ENCODE data around the gene CACNB1. TPM values are rescaled to one million over a fixed set of nuclear protein-coding genes. Genes with fewer than 3 reads are reported as not detected.

The CACNB1 gene
- polyA plus RNA-seq, 1 of the 3 experiments (the other 2 are of a cell fraction), result 7.4 TPM

GRCh38 chr17:39210093-39210434 lies 12.6 kb upstream of the CACNB1 start:
- Histone ChIP-seq H3K27me3 (ENCODE audit: insufficient read depth) (no peaks in the 10 kb centered on the region), H3K9me2 (no peaks in the 10 kb centered on the region), H3K9me3 (no peaks in the 10 kb centered on the region), H3K79me2 (ENCODE audit: insufficient read depth) (no peaks in the 10 kb centered on the region), H3K4me1 (ENCODE audit: control insufficient read depth in 1 of 2, insufficient read depth in 2 of 2, low read depth in 1 of 2, low read length in 1 of 2) (peaks cover 9% of the 10 kb centered on the region in 2 experiments; a peak in 2 of 4 replicates), H2AFZ (ENCODE audit: low read depth) (peak overlapping the region; percentile 78; the same call in 1 of the 2 replicates), H3K4me3 (ENCODE audit: low read depth in 2 of 2, low read length in 1 of 2) (peak overlapping the region; percentile 38 to 56), H3K27ac (ENCODE audit: low read depth in 2 of 2, low read length in 1 of 2) (no peak overlapping the region), H3K9ac (peak overlapping the region; percentile 50), H4K20me1 (ENCODE audit: insufficient read depth) (no peaks in the 10 kb centered on the region), H3K4me2 (peak overlapping the region; percentile 77), H3F3A (replicated peaks; ENCODE audit: insufficient read depth) (peaks cover 8% of the 10 kb centered on the region), H3K36me3 (replicated peaks in 1 of 2; ENCODE audit: control insufficient read depth in 1 of 2, insufficient read depth in 2 of 2, low read length in 1 of 2) (peaks cover 0 to under 1% of the 10 kb centered on the region in 2 experiments)
- TF ChIP-seq, protein P1, sequence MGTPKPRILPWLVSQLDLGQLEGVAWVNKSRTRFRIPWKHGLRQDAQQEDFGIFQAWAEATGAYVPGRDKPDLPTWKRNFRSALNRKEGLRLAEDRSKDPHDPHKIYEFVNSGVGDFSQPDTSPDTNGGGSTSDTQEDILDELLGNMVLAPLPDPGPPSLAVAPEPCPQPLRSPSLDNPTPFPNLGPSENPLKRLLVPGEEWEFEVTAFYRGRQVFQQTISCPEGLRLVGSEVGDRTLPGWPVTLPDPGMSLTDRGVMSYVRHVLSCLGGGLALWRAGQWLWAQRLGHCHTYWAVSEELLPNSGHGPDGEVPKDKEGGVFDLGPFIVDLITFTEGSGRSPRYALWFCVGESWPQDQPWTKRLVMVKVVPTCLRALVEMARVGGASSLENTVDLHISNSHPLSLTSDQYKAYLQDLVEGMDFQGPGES (IDR thresholded peaks at IDR 0.05; ENCODE audit: low read depth, low read length), result no peak
- TF ChIP-seq, protein P2, sequence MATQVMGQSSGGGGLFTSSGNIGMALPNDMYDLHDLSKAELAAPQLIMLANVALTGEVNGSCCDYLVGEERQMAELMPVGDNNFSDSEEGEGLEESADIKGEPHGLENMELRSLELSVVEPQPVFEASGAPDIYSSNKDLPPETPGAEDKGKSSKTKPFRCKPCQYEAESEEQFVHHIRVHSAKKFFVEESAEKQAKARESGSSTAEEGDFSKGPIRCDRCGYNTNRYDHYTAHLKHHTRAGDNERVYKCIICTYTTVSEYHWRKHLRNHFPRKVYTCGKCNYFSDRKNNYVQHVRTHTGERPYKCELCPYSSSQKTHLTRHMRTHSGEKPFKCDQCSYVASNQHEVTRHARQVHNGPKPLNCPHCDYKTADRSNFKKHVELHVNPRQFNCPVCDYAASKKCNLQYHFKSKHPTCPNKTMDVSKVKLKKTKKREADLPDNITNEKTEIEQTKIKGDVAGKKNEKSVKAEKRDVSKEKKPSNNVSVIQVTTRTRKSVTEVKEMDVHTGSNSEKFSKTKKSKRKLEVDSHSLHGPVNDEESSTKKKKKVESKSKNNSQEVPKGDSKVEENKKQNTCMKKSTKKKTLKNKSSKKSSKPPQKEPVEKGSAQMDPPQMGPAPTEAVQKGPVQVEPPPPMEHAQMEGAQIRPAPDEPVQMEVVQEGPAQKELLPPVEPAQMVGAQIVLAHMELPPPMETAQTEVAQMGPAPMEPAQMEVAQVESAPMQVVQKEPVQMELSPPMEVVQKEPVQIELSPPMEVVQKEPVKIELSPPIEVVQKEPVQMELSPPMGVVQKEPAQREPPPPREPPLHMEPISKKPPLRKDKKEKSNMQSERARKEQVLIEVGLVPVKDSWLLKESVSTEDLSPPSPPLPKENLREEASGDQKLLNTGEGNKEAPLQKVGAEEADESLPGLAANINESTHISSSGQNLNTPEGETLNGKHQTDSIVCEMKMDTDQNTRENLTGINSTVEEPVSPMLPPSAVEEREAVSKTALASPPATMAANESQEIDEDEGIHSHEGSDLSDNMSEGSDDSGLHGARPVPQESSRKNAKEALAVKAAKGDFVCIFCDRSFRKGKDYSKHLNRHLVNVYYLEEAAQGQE (IDR thresholded peaks at IDR 0.05; ENCODE audit: low read depth, low read length), result no peak
- TF ChIP-seq CTCF (IDR thresholded peaks at IDR 0.05) (no peak), RFX5 (IDR thresholded peaks at IDR 0.05; ENCODE audit: low read length) (no peak), NRF1 (IDR thresholded peaks at IDR 0.05; ENCODE audit: low read depth, low read length) (no peak), ELF1 (IDR thresholded peaks at IDR 0.05) (no peak), TAF1 (IDR thresholded peaks at IDR 0.05; ENCODE audit: borderline replicate concordance, low read depth, low read length) (no peak), SIN3A (IDR thresholded peaks at IDR 0.05; ENCODE audit: borderline replicate concordance, low read depth, low read length) (no peak), GATA2 (CRISPR knock-in tag; IDR thresholded peaks at IDR 0.05) (no peak), POLR2AphosphoS5 (IDR thresholded peaks at IDR 0.05; ENCODE audit: low read depth, low read length) (no peak), GABPA (IDR thresholded peaks at IDR 0.05; ENCODE audit: low read depth) (no peak), RXRA (IDR thresholded peaks at IDR 0.05; ENCODE audit: borderline replicate concordance, low read depth) (no peak), EZH2phosphoT487 (IDR thresholded peaks at IDR 0.05; ENCODE audit: borderline replicate concordance, low read depth) (no peak), FOXM1 (IDR thresholded peaks at IDR 0.05; ENCODE audit: low read depth) (no peak), TCF12 (IDR thresholded peaks at IDR 0.05) (no peak), YY1 (IDR thresholded peaks at IDR 0.05; ENCODE audit: low read depth) (no peak), RAD21 (IDR thresholded peaks at IDR 0.05; ENCODE audit: low read length) (no peak)
- TF ChIP-seq, protein P3, sequence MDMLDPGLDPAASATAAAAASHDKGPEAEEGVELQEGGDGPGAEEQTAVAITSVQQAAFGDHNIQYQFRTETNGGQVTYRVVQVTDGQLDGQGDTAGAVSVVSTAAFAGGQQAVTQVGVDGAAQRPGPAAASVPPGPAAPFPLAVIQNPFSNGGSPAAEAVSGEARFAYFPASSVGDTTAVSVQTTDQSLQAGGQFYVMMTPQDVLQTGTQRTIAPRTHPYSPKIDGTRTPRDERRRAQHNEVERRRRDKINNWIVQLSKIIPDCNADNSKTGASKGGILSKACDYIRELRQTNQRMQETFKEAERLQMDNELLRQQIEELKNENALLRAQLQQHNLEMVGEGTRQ (IDR thresholded peaks at IDR 0.05; ENCODE audit: borderline replicate concordance, low read depth, low read length), result no peak
- POLR2A ChIA-PET, result interaction anchor here (2.3 kb wide), 1 partner anchor 10 kb away, joined by 9 read pairs; the partner anchor contains the start of gene RPL19
- DNase-seq, result no peak
- 59% methylated on average over 9 of the region's 22 CpGs for WGBS (ENCODE audit: low lambda C conversion rate)
- CTCF ChIA-PET, result interaction anchor here (1.4 to 29.0 kb wide), 3 partner anchors 8 to 338 kb away, joined by 3 to 781 read pairs (median 4); no protein-coding TSS in a partner anchor
